ENCODE results near the gene ZNF155.
A peak's percentile ranks its signal among the peaks of the same experiment; 100 is the strongest.

Gene ZNF155

GRCh38 chr19:44024900-44025216, 40.9 kb downstream of the ZNF155 start:
- peaks cover 14 to 26% of the 10 kb centered on the region in 2 donors for H3K9me3 Mint-ChIP-seq
- ATAC-seq (replicated peaks) (no peak), DNase-seq (no peak)
- peaks cover 9% of the 10 kb centered on the region for H3K36me3 Mint-ChIP-seq (ENCODE audit: insufficient read depth)
- H3K4me1 Mint-ChIP-seq (ENCODE audit: low read depth in 2 of 2): peaks cover 19 to 21% of the 10 kb centered on the region in 2 donors
- peaks cover 10 to 11% of the 10 kb centered on the region in 2 donors for H3K27me3 Mint-ChIP-seq
- peak overlapping the region; percentile 95 to 97 for H3K27ac Mint-ChIP-seq
- peak overlapping the region; percentile 96 to 99 for H3K4me3 Mint-ChIP-seq

- DNase-seq (peak; percentile 56 to 70 (median 61)), ATAC-seq (replicated peaks) (peak; percentile 100)
- peaks cover 13% of the 10 kb centered on the region for H3K36me3 Mint-ChIP-seq (ENCODE audit: insufficient read depth)
- peaks cover 19 to 21% of the 10 kb centered on the region in 2 donors for H3K4me1 Mint-ChIP-seq (ENCODE audit: low read depth in 2 of 2)
- peaks cover 10 to 11% of the 10 kb centered on the region in 2 donors for H3K27me3 Mint-ChIP-seq
- peak within 1 kb of the TSS; percentile 95 to 97 for H3K27ac Mint-ChIP-seq
- peak within 1 kb of the TSS; percentile 96 to 99 for H3K4me3 Mint-ChIP-seq
- H3K9me3 Mint-ChIP-seq: peaks cover 15 to 26% of the 10 kb centered on the region in 2 donors
Measured at GRCh38 chr19:44025217-44025936, 41.4 kb downstream of the ZNF155 start, which contains the start of gene ZNF222. Gene ZNF222, plus strand, starts transcription at chr19:44025379. Its CDS starts 58 bp downstream, at chr19:44025437.

GRCh38 chr19:44026622-44027021, 42.6 kb downstream of the ZNF155 start:
- Mint-ChIP-seq H3K9me3 (peaks cover 15 to 26% of the 10 kb centered on the region in 2 donors), H3K4me1 (ENCODE audit: low read depth in 2 of 2) (peaks cover 19 to 21% of the 10 kb centered on the region in 2 donors)
- no peak for DNase-seq

GRCh38 chr19:44032001-44032610, 48.1 kb downstream of the ZNF155 start:
- Mint-ChIP-seq H3K9me3 (peaks cover 23 to 35% of the 10 kb centered on the region in 2 donors), H3K27me3 (no peaks in the 10 kb centered on the region), H3K27ac (no peak overlapping the region), H3K36me3 (ENCODE audit: insufficient read depth) (peaks cover 22% of the 10 kb centered on the region), H3K4me3 (no peak overlapping the region), H3K4me1 (ENCODE audit: low read depth in 2 of 2) (peaks cover 2 to 4% of the 10 kb centered on the region in 2 donors)
- ATAC-seq (replicated peaks) (no peak), DNase-seq (no peak)

More at GRCh38 chr19:44026622-44027021, 42.6 kb downstream of the ZNF155 start:
- ATAC-seq (replicated peaks): no peak
- peaks cover 16% of the 10 kb centered on the region for H3K36me3 Mint-ChIP-seq (ENCODE audit: insufficient read depth)
- H3K27ac Mint-ChIP-seq: no peak overlapping the region
- H3K4me3 Mint-ChIP-seq: peak overlapping the region in 1 of 2 donors; percentile 96
- H3K27me3 Mint-ChIP-seq: peaks cover 2% of the 10 kb centered on the region in 2 donors

- no peak for DNase-seq
- Mint-ChIP-seq H3K9me3 (peaks cover 11 to 32% of the 10 kb centered on the region in 2 donors), H3K36me3 (ENCODE audit: insufficient read depth) (no peaks in the 10 kb centered on the region), H3K27ac (no peak overlapping the region), H3K4me1 (ENCODE audit: low read depth in 2 of 2) (no peaks in the 10 kb centered on the region), H3K4me3 (no peak overlapping the region), H3K27me3 (peaks cover 7 to 12% of the 10 kb centered on the region in 2 donors)
- no peak for ATAC-seq (replicated peaks)
Measured at GRCh38 chr19:44042147-44042546, 58.2 kb downstream of the ZNF155 start.
